Measurements from ENCODE around the gene VPREB1. TPM values are rescaled to one million over a fixed set of nuclear protein-coding genes. Genes with fewer than 3 reads are reported as not detected.
A peak's percentile ranks its signal among the peaks of the same experiment; 100 is the strongest.

Gene VPREB1
- total RNA-seq, 1 donor from 2014 or later, result not detected

DNA sequence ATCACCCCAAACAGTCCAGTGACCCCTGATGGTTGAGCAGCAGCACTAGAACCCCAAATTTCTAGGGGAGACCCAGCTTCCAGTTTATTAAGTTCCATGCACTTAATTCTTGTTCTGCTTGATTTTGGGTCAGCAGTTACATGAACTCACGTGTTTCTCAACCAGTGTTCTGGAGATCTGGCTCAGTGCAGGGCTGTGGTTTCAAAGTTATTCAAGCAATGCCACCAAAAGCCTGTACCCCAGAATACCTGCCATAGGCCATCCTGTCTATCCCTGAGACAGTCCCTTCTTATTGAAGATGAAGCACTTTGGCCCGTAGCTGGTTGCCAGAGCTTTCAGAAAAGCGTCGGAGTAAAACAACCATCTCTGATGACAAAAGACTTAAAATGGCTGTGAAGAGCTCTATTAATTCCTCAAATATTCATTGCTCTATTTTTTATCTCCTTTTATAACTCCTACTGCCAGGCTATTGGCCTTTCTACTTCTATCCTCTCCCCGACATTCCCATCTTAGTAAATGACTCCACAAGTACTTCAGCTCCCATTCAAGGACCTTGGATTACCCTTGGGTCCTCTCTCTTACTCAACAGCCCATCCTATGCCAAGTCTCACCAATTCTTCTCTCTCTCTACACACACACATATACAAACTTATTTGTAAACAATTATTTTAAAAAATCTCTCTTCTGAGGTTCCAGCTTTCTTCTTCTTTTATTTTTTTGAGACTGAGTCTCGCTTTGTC is 18.0 kb upstream of the VPREB1 start:
- peaks cover 6% of the 10 kb centered on the region for H3K27me3 Mint-ChIP-seq
- H3K4me1 Mint-ChIP-seq, result no peaks in the 10 kb centered on the region
- intact Hi-C loops (cut with micrococcal nuclease), result no loop called here
- no peaks in the 10 kb centered on the region for H3K36me3 Mint-ChIP-seq (ENCODE audit: low read depth)
- no peaks in the 10 kb centered on the region for H3K9me3 Mint-ChIP-seq
- no peak overlapping the region for H3K4me3 Mint-ChIP-seq
- H3K27ac Mint-ChIP-seq, result no peak overlapping the region
- DNase-seq, result no peak

DNA sequence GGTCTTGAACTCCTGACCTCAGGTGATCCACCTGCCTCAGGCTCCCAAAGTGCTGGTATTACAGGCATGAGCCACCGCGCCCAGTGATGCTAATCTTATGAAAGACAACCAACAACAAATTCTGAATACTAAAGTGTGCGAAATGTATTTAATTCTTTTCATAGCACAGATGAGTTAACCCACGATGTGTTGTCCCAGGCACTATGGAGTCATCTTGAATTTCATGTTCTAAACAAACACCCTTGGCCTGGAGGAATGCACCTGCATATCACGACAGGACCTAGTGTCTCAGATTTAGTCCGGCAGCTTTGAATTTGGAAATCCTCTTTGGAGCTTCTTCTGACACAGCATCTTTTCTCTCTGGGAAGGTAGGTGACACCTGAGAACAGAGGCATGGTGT is 16.2 kb upstream of the VPREB1 start:
- H3K27ac Mint-ChIP-seq, result no peak overlapping the region
- peaks cover 6% of the 10 kb centered on the region for H3K27me3 Mint-ChIP-seq
- intact Hi-C loops (cut with micrococcal nuclease), result no loop called here
- no peak overlapping the region for H3K4me3 Mint-ChIP-seq
- no peaks in the 10 kb centered on the region for H3K4me1 Mint-ChIP-seq
- no peaks in the 10 kb centered on the region for H3K9me3 Mint-ChIP-seq
- H3K36me3 Mint-ChIP-seq (ENCODE audit: low read depth), result no peaks in the 10 kb centered on the region
- DNase-seq, result no peak

DNA sequence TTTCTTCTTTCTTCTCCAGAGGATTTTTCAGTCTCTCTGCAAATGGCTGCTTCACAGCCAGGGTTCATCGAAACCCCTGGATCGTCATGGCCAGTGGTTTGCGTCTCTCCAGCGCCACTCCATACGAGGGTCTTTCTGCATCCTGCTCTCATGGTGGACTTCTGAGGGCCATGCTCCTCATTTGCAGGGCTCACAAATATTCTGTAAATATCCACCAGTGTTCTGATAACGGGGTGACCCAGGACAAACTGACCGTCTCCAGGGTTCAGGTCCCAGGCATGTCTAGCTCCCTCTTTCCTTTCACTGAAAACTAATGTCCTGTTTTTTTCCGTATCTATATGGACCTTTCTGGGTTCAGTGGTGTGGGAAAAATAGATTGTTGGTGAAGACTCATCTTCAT is 15.7 kb upstream of the VPREB1 start:
- no peak for DNase-seq
- H3K9me3 Mint-ChIP-seq, result no peaks in the 10 kb centered on the region
- no peaks in the 10 kb centered on the region for H3K36me3 Mint-ChIP-seq (ENCODE audit: low read depth)
- no peak overlapping the region for H3K27ac Mint-ChIP-seq
- no peak overlapping the region for H3K4me3 Mint-ChIP-seq
- peaks cover 1% of the 10 kb centered on the region for H3K4me1 Mint-ChIP-seq
- intact Hi-C loops (cut with micrococcal nuclease), result no loop called here
- H3K27me3 Mint-ChIP-seq, result peaks cover 6% of the 10 kb centered on the region

DNA sequence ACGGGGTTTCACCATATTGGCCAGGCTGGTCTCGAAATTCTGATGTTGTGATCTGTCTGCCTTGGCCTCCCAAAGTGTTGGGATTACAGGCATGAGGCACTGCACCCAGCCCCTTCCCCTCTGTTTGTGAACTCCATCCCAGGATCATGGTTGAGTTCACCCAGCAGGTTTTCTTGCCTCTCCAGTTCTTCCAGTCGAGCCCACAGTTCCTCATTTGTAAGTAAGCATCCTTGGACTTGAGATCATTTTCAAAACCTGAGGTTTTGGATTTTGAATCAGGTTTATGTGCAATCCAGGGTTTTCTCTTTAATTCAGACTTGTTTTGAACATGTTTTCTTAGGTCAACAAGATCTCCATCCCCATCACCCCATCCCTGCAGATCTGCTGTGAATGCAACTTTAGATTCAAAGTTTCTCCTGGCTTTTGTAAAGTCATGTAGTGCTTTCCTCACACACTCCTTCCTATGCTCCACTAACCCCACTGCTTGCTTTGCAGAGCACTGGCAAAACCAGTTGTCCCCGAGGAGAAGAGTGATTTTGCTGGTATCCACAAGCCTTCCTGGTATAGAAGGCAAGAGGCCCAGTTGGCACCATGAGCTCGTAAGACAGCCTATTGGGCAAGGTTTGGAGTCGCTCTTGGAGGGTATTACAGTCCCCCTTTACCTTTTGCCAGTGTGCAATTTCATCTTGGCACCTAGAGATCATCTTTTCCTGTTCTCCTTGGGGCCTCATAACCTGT is 14.7 kb upstream of the VPREB1 start:
- Mint-ChIP-seq H3K27me3 (peaks cover 6% of the 10 kb centered on the region), H3K36me3 (ENCODE audit: low read depth) (no peaks in the 10 kb centered on the region), H3K4me1 (peaks cover 5% of the 10 kb centered on the region), H3K27ac (no peak overlapping the region), H3K4me3 (no peak overlapping the region), H3K9me3 (no peaks in the 10 kb centered on the region)
- DNase-seq, result no peak
- intact Hi-C loops (cut with micrococcal nuclease), result no loop called here

DNA sequence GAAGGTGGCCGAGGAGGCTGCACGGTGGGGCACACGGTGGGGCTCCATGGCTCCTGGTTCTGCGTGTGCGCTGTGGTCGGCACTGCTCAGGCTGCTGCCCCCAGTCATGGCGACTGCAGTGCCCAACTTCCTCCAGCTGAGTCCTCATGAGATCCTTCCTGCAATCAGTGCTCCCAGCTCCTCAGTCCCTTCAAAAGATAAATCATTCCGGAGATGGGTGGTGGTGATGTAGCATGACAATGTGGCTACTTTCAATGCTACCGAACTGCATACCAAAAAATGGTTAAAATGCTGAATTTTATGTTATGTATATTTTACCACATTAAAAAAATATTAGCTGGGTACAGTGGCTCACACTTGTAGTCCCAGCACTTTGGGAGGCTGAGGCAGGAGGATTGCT is 14.1 kb upstream of the VPREB1 start:
- Mint-ChIP-seq H3K27ac (no peak overlapping the region), H3K27me3 (peaks cover 6% of the 10 kb centered on the region), H3K9me3 (no peaks in the 10 kb centered on the region), H3K4me1 (peaks cover 10% of the 10 kb centered on the region), H3K4me3 (no peak overlapping the region), H3K36me3 (ENCODE audit: low read depth) (no peaks in the 10 kb centered on the region)
- intact Hi-C loops (cut with micrococcal nuclease), result no loop called here
- no peak for DNase-seq

GRCh38 chr22:22233081-22233480 is 11.5 kb upstream of the VPREB1 start:
- H3K9me3 Mint-ChIP-seq, result no peaks in the 10 kb centered on the region
- H3K4me3 Mint-ChIP-seq, result no peak overlapping the region
- peaks cover 11% of the 10 kb centered on the region for H3K4me1 Mint-ChIP-seq
- no peak for DNase-seq
- no peaks in the 10 kb centered on the region for H3K36me3 Mint-ChIP-seq (ENCODE audit: low read depth)
- peaks cover 6% of the 10 kb centered on the region for H3K27me3 Mint-ChIP-seq
- H3K27ac Mint-ChIP-seq, result no peak overlapping the region
- intact Hi-C loops (cut with micrococcal nuclease), result no loop called here

DNA sequence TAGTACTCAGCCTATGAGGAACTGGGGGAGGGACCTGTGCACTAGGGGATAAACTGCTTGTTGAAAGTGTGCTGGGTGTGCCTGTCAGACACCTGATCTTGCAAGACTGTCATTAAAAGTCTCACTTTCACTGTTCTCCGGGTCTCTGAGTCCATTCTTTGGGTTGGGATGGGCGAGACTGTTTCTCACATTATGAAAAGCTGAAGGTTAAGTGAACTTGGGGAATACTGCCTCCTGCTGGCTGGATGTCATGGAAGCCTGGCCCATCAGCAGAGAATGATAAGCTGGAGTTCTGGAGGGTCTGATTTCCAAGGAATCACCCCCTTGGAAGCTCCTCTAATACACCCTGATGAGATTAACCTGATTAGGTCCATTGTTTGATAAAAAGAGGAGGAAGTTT is 9.0 kb upstream of the VPREB1 start:
- Mint-ChIP-seq H3K4me3 (no peak overlapping the region), H3K27me3 (no peaks in the 10 kb centered on the region), H3K27ac (no peak overlapping the region), H3K4me1 (peaks cover 11% of the 10 kb centered on the region), H3K9me3 (no peaks in the 10 kb centered on the region), H3K36me3 (ENCODE audit: low read depth) (no peaks in the 10 kb centered on the region)
- peak; percentile 87 for DNase-seq
- intact Hi-C loops (cut with micrococcal nuclease), result loop anchor here (1.0 kb wide), 1 partner anchor 27 kb away; no protein-coding TSS in a partner anchor

DNA sequence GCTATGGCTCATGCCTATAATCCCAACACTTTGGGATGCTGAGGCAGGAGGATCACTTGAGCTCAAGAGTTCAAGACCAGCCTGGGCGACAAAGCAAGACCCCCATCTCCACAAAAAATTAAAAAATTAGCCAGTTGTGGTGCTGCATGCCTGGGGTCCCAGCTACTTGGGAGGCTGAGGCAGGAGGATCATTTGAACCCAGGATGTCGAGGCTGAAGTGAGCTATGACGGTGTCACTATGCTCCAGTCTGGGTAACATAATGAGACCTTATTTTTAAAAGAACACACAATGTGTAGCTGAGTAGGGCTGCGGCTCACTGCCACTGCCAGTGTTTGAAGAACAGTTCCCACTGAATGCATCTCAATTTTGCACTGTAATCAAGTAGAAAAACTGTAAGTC is 7.1 kb upstream of the VPREB1 start:
- no peaks in the 10 kb centered on the region for H3K9me3 Mint-ChIP-seq
- H3K4me1 Mint-ChIP-seq, result peaks cover 11% of the 10 kb centered on the region
- no peaks in the 10 kb centered on the region for H3K27me3 Mint-ChIP-seq
- H3K4me3 Mint-ChIP-seq, result no peak overlapping the region
- intact Hi-C loops (cut with micrococcal nuclease), result no loop called here
- H3K27ac Mint-ChIP-seq, result no peak overlapping the region
- DNase-seq, result no peak
- H3K36me3 Mint-ChIP-seq (ENCODE audit: low read depth), result no peaks in the 10 kb centered on the region

DNA sequence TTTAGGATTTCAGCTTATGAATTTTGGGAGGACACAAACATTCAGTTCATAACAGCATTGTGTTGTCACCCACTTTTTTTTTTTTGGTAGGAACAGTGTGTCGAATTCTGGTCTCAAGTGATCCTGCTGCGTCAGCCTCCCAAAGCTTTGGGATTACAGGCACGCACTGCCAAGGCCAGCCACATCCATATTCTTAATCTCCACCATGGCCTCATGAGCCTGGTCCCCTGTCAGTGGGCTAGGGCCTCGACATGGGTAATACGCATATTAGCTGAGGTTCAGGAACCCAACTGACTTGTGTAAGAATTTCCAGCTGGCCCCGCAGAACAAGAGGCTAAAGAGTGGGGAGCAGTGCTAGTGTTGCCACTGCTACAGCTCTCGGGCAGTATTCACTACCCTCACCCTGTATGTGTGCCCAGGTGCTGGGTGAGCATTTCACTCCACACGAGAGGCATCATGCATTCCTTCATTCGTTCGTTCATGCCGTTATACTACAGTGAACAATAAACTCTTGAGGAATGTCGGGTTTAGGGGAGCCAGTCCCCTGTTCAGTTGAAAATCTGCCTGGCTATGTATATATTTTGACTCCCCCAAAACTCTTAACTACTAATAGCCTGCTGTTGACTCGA is 5.2 kb upstream of the VPREB1 start:
- intact Hi-C loops (cut with micrococcal nuclease), result no loop called here
- Mint-ChIP-seq H3K9me3 (no peaks in the 10 kb centered on the region), H3K36me3 (ENCODE audit: low read depth) (no peaks in the 10 kb centered on the region), H3K4me3 (no peak overlapping the region), H3K4me1 (peaks cover 11% of the 10 kb centered on the region), H3K27me3 (peaks cover 1% of the 10 kb centered on the region), H3K27ac (no peak overlapping the region)
- no peak for DNase-seq

DNA sequence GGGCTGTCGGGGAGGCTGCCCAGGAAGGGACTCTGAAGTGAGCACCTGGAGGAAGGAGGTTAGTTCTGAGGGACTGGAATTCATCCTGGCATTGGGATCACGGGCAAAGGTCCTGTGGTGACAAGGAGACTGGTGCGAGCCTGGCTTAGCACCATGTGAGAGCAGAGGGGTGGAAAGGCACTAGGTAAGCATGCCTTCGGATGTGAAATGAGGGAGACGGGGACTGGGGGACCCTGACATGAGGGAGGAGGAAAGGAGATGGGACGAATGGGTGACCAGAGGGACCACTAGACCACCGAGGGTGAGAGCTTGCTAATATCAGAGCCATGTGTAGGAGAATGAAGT is 3.1 kb upstream of the VPREB1 start:
- intact Hi-C loops (cut with micrococcal nuclease), result no loop called here
- no peak for DNase-seq
- no peaks in the 10 kb centered on the region for H3K9me3 Mint-ChIP-seq
- peaks cover 5% of the 10 kb centered on the region for H3K4me1 Mint-ChIP-seq
- H3K27me3 Mint-ChIP-seq, result peaks cover 6% of the 10 kb centered on the region
- no peaks in the 10 kb centered on the region for H3K36me3 Mint-ChIP-seq (ENCODE audit: low read depth)
- no peak overlapping the region for H3K27ac Mint-ChIP-seq
- no peak overlapping the region for H3K4me3 Mint-ChIP-seq

DNA sequence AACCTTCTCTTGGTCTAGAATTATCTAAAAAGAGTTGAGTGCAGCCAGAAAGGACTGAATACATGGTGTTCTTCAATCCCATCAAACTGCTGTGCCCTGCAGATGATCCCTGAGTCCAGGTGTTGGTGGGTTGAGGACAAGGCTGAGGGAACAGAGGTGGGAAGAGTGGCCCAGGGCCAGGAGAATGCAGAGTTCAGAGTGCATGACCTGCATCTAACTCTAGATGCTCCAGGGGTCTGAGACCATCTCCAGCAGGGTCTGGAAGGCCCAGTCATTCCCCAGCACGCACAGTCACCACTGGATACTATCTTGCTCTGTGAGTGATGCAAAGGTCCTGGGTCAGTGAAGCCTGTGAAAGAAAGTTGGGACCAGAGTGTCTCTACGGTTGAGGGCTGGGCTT is 2.1 kb upstream of the VPREB1 start:
- no peaks in the 10 kb centered on the region for H3K36me3 Mint-ChIP-seq (ENCODE audit: low read depth)
- no peak overlapping the region for H3K4me3 Mint-ChIP-seq
- no peak for DNase-seq
- H3K4me1 Mint-ChIP-seq, result peaks cover 5% of the 10 kb centered on the region
- no peak overlapping the region for H3K27ac Mint-ChIP-seq
- intact Hi-C loops (cut with micrococcal nuclease), result no loop called here
- no peaks in the 10 kb centered on the region for H3K9me3 Mint-ChIP-seq
- peaks cover 6% of the 10 kb centered on the region for H3K27me3 Mint-ChIP-seq

DNA sequence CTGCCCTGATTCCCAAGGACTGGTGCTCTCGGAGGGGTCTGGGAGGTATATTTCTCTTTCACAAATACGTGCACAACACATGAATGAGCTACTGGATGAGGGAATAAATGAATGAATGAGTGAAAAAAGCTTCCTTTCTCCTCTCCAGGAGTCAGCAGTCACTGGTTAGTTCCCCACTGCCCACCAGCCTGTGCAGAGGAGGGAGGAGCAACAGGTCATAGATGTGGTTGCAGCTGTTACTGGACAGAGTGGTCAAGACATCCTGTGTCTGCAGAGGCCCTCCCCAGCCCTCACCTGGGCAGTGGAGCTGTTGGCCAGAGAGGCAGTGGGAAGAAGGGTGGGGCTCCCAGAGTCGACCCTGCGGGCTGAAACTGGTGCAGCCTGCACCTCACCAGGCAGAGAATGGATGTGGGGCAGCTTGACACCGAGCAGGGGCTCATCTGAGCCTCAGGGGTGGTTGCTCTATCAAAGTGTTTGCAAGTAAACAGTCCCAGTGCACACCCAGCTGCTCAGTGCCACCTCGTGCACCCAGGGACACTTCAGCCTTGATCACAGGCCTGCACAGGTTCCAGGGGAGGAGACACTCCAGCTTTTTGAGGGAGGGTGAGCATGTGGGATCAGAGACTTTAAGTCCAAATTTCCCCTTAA is 1.4 kb upstream of the VPREB1 start:
- intact Hi-C loops (cut with micrococcal nuclease), result no loop called here
- Mint-ChIP-seq H3K36me3 (ENCODE audit: low read depth) (no peaks in the 10 kb centered on the region), H3K9me3 (no peaks in the 10 kb centered on the region), H3K27me3 (peaks cover 6% of the 10 kb centered on the region), H3K4me1 (peaks cover 8% of the 10 kb centered on the region), H3K4me3 (no peak overlapping the region), H3K27ac (no peak overlapping the region)
- no peak for DNase-seq

GRCh38 chr22:22245256-22245909 is 797 bp downstream of the VPREB1 start:
- Mint-ChIP-seq H3K36me3 (ENCODE audit: low read depth) (no peaks in the 10 kb centered on the region), H3K4me3 (no peak overlapping the region), H3K27ac (no peak overlapping the region), H3K9me3 (no peaks in the 10 kb centered on the region), H3K27me3 (peaks cover 6% of the 10 kb centered on the region), H3K4me1 (peaks cover 18% of the 10 kb centered on the region)
- intact Hi-C loops (cut with micrococcal nuclease), result no loop called here
- no peak for DNase-seq
